LNCAP (cell line): ENCODE results near the gene CAPN10.
A peak's percentile ranks its signal among the peaks of the same experiment; 100 is the strongest.

Experiments used
- CTCF ChIP-seq: fragments of 450-650 bp; IDR thresholded peaks from 2 replicates; pipeline ENCODE4 v1.5.1; 2017; ENCODE audit warnings: mild to moderate bottlenecking

The CAPN10 gene

GRCh38 chr2:240637116-240637900 is 50.8 kb downstream of the CAPN10 start:
- TF ChIP-seq CTCF: no peak

GRCh38 chr2:240637901-240638345 is 51.4 kb downstream of the CAPN10 start:
- no peak for TF ChIP-seq CTCF

GRCh38 chr2:240638512-240639160 is 52.1 kb downstream of the CAPN10 start:
- no peak for TF ChIP-seq CTCF

- TF ChIP-seq CTCF: no peak
These were observed 53.0 kb downstream of the CAPN10 start for GRCh38 chr2:240639566-240639965.

- TF ChIP-seq CTCF: peak; percentile 49
These were observed 54.4 kb downstream of the CAPN10 start for GRCh38 chr2:240640939-240641338.

GRCh38 chr2:240642061-240642805 is 55.7 kb downstream of the CAPN10 start:
- TF ChIP-seq CTCF: no peak

- no peak for TF ChIP-seq CTCF
These were observed 56.2 kb downstream of the CAPN10 start for GRCh38 chr2:240642806-240643092.
